ENCODE results near the gene PPP6R2.

PPP6R2 gene

DNA sequence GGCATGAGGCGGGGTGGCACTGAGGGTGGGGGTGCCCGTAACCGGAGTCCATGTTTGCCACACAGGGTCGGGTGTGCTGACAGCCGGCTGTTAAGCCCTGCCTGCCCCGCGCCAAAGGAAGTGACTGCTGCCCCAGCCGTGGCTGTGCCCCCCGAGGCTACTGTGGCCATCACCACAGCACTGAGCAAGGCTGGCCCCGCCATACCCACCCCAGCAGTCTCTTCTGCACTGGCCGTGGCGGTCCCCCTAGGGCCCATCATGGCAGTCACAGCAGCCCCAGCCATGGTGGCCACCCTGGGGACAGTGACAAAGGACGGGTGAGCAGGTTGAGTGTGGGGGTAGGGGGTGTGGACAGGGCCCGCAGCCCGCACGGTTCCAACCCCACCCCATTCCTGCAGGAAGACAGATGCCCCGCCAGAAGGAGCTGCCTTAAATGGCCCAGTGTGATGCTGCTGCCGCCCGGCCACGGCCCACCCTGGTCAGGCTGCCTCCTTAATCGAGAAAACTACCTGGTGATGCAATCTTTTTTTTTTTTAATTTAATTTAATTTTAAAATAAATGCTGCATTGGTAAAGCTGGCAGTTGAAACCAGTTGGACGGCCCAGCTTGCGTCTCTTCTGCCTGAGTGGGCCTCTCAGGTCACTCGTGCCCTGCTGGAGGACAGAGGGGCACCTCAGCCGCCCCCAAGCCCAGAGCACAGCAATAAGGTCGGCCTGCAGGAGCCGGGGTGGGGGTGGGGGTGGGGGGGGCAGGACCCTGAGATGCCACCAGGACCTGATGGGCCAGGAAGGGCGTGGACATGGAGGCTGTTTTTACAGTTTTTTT, 100.9 kb downstream of the PPP6R2 start:
- Histone ChIP-seq H3K4me3 (ENCODE audit: low read depth, low read length) (no peak overlapping the region), H3K27ac (ENCODE audit: extremely low read depth, low read depth, low read length) (peak overlapping the region; percentile 58; the same call in 1 of the 2 replicates), H3K36me3 (ENCODE audit: control insufficient read depth in 2 of 2, insufficient read depth in 1 of 2, low read length in 2 of 2) (peaks cover 5 to 88% of the 10 kb centered on the region in 2 experiments; a peak in 2 of 3 replicates), H3K4me1 (ENCODE audit: control insufficient read depth, insufficient read depth, low read length) (no peaks in the 10 kb centered on the region; the same call in 1 of the 2 replicates), H3K9me3 (ENCODE audit: control insufficient read depth, insufficient read depth, low read depth, low read length) (no peaks in the 10 kb centered on the region)
- TF ChIP-seq ZIC2 (tag by site-specific recombination; IDR thresholded peaks at IDR 0.05): no peak
- TF ChIP-seq, protein P1, sequence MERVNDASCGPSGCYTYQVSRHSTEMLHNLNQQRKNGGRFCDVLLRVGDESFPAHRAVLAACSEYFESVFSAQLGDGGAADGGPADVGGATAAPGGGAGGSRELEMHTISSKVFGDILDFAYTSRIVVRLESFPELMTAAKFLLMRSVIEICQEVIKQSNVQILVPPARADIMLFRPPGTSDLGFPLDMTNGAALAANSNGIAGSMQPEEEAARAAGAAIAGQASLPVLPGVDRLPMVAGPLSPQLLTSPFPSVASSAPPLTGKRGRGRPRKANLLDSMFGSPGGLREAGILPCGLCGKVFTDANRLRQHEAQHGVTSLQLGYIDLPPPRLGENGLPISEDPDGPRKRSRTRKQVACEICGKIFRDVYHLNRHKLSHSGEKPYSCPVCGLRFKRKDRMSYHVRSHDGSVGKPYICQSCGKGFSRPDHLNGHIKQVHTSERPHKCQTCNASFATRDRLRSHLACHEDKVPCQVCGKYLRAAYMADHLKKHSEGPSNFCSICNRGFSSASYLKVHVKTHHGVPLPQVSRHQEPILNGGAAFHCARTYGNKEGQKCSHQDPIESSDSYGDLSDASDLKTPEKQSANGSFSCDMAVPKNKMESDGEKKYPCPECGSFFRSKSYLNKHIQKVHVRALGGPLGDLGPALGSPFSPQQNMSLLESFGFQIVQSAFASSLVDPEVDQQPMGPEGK (tag by site-specific recombination; IDR thresholded peaks at IDR 0.05): peak; percentile 18; the same call in 1 of the 2 replicates
- TF ChIP-seq, protein P2, sequence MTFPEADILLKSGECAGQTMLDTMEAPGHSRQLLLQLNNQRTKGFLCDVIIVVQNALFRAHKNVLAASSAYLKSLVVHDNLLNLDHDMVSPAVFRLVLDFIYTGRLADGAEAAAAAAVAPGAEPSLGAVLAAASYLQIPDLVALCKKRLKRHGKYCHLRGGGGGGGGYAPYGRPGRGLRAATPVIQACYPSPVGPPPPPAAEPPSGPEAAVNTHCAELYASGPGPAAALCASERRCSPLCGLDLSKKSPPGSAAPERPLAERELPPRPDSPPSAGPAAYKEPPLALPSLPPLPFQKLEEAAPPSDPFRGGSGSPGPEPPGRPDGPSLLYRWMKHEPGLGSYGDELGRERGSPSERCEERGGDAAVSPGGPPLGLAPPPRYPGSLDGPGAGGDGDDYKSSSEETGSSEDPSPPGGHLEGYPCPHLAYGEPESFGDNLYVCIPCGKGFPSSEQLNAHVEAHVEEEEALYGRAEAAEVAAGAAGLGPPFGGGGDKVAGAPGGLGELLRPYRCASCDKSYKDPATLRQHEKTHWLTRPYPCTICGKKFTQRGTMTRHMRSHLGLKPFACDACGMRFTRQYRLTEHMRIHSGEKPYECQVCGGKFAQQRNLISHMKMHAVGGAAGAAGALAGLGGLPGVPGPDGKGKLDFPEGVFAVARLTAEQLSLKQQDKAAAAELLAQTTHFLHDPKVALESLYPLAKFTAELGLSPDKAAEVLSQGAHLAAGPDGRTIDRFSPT (tag by site-specific recombination; IDR thresholded peaks at IDR 0.05): peak; percentile 56; the same call in 1 of the 2 replicates
- TF ChIP-seq GLIS2 (tag by site-specific recombination; IDR thresholded peaks at IDR 0.05): peak; percentile 27; the same call in 1 of the 2 replicates
- no peak for TF ChIP-seq ZNF629 (tag by site-specific recombination; IDR thresholded peaks at IDR 0.05)
- 0 out of 2 replicates have a peak, but pooled peaks have one; percentile 21 for TF ChIP-seq KLF1 (tag by site-specific recombination; IDR thresholded peaks at IDR 0.05)
- ChIA-PET CTCF (interaction anchor here (0.6 to 1.1 kb wide), 2 partner anchors 82 to 203 kb away, joined by 3 to 5 read pairs; no protein-coding TSS in a partner anchor), POLR2A (interaction anchor here (0.9 to 3.0 kb wide), 9 partner anchors 8 to 193 kb away, joined by 3 to 12 read pairs (median 4); partner anchors contain the start of genes HDAC10, LMF2, NCAPH2 and SCO2)

DNA sequence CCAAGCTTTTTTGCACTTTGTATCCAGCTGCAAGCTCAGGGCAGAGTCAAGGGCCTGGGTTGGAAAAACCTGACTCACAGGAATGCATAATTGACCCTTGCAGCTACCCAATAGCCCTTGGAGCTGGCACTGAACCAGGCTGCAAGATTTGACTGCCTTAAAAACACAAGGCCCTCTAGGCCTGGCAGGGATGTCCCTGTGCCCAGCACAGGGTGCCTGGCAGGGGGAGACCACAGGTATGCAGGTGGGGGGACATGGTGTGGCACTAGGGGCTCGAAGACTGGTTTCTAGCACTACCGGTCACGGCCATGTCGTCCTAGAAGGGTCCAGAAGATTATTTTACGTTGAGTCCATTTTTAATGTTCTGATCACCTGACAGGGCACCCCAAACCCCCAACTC, 101.5 kb downstream of the PPP6R2 start:
- Histone ChIP-seq H3K4me1 (ENCODE audit: control insufficient read depth, insufficient read depth, low read length) (no peaks in the 10 kb centered on the region; the same call in 1 of the 2 replicates), H3K4me3 (ENCODE audit: low read depth, low read length) (no peak overlapping the region), H3K36me3 (ENCODE audit: control insufficient read depth in 2 of 2, insufficient read depth in 1 of 2, low read length in 2 of 2) (peaks cover 6 to 88% of the 10 kb centered on the region in 2 experiments; a peak in 2 of 3 replicates), H3K27ac (ENCODE audit: extremely low read depth, low read depth, low read length) (peak overlapping the region; percentile 43), H3K9me3 (ENCODE audit: control insufficient read depth, insufficient read depth, low read depth, low read length) (no peaks in the 10 kb centered on the region)
- 0 out of 2 replicates have a peak, but pooled peaks have one; percentile 8 for TF ChIP-seq ZBTB8A (tag by site-specific recombination; IDR thresholded peaks at IDR 0.05)
- TF ChIP-seq, protein P3, sequence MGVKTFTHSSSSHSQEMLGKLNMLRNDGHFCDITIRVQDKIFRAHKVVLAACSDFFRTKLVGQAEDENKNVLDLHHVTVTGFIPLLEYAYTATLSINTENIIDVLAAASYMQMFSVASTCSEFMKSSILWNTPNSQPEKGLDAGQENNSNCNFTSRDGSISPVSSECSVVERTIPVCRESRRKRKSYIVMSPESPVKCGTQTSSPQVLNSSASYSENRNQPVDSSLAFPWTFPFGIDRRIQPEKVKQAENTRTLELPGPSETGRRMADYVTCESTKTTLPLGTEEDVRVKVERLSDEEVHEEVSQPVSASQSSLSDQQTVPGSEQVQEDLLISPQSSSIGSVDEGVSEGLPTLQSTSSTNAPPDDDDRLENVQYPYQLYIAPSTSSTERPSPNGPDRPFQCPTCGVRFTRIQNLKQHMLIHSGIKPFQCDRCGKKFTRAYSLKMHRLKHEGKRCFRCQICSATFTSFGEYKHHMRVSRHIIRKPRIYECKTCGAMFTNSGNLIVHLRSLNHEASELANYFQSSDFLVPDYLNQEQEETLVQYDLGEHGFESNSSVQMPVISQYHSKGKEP (tag by site-specific recombination; IDR thresholded peaks at IDR 0.05): 0 out of 2 replicates have a peak, but pooled peaks have one; percentile 59
- TF ChIP-seq, protein P2 (tag by site-specific recombination; IDR thresholded peaks at IDR 0.05): peak; percentile 36; the same call in 1 of the 2 replicates
- TF ChIP-seq ZBTB17 (tag by site-specific recombination; IDR thresholded peaks at IDR 0.05): no peak
- TF ChIP-seq ZNF239 (tag by site-specific recombination; IDR thresholded peaks at IDR 0.05): no peak
- TF ChIP-seq, protein P4, sequence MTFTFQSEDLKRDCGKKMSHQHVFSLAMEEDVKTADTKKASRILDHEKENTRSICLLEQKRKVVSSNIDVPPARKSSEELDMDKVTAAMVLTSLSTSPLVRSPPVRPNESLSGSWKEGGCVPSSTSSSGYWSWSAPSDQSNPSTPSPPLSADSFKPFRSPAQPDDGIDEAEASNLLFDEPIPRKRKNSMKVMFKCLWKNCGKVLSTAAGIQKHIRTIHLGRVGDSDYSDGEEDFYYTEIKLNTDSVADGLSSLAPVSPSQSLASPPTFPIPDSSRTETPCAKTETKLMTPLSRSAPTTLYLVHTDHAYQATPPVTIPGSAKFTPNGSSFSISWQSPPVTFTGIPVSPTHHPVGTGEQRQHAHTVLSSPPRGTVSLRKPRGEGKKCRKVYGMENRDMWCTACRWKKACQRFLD (tag by site-specific recombination; IDR thresholded peaks at IDR 0.05): no peak
- CTCF ChIA-PET: interaction anchor here (0.5 to 1.1 kb wide), 4 partner anchors 54 to 175 kb away, joined by 3 read pairs; no protein-coding TSS in a partner anchor
- POLR2A ChIA-PET: interaction anchor here (1.0 to 3.0 kb wide), 8 partner anchors 9 to 194 kb away, joined by 3 to 12 read pairs (median 4); partner anchors contain the start of genes HDAC10, LMF2, NCAPH2 and SCO2
